Stromal cell of bone marrow (primary cell): ENCODE data around the gene DDX49.
"Not testable (repeated sequence)": the region's sequence is repeated elsewhere in the genome, so short reads cannot be mapped to it uniquely, and the experiment has no call there.

ENCODE experiments used
- DNase-seq: peaks from one replicate; pipeline ENCODE4 v3.0.0-alpha.2; 2012; ENCODE audit warnings: low read depth

DDX49 gene

GRCh38 chr19:18910801-18911436 is 8.6 kb upstream of the DDX49 start:
- no peak for DNase-seq

GRCh38 chr19:18912933-18913332 is 6.6 kb upstream of the DDX49 start:
- no peak for DNase-seq

GRCh38 chr19:18913466-18913865 is 6.0 kb upstream of the DDX49 start:
- DNase-seq = no peak

- no peak for DNase-seq
Measured at GRCh38 chr19:18915639-18916038, 3.9 kb upstream of the DDX49 start.

- DNase-seq = not testable (repeated sequence)
Measured at GRCh38 chr19:18917593-18917992, 1.9 kb upstream of the DDX49 start.

GRCh38 chr19:18919900-18920214 is 342 bp downstream of the DDX49 start:
- DNase-seq = no peak

GRCh38 chr19:18920400-18920799 is 885 bp downstream of the DDX49 start:
- DNase-seq = no peak

GRCh38 chr19:18921593-18921992 is 2.1 kb downstream of the DDX49 start:
- no peak for DNase-seq

- no peak for DNase-seq
Measured at GRCh38 chr19:18922228-18922985, 2.9 kb downstream of the DDX49 start.

GRCh38 chr19:18924684-18925213 is 5.2 kb downstream of the DDX49 start:
- no peak for DNase-seq

- DNase-seq = no peak
Measured at GRCh38 chr19:18928018-18928805, 8.7 kb downstream of the DDX49 start.

- no peak for DNase-seq
Measured at GRCh38 chr19:18929311-18929710, 9.8 kb downstream of the DDX49 start.

- DNase-seq = no peak
Measured at GRCh38 chr19:18931316-18932162, 12.0 kb downstream of the DDX49 start.

- DNase-seq = no peak
Measured at GRCh38 chr19:18932216-18932841, 12.8 kb downstream of the DDX49 start.

GRCh38 chr19:18933297-18933696 is 13.8 kb downstream of the DDX49 start:
- DNase-seq = no peak

- no peak for DNase-seq
Measured at GRCh38 chr19:18939163-18939562, 19.6 kb downstream of the DDX49 start.

- peak; percentile 35 for DNase-seq
Measured at GRCh38 chr19:18939922-18940768, 20.6 kb downstream of the DDX49 start.

- DNase-seq = peak; percentile 43
Measured at GRCh38 chr19:18940769-18941627, 21.5 kb downstream of the DDX49 start, which contains the start of gene HOMER3. HOMER3 (minus strand) TSS chr19:18941217; CDS start chr19:18938982, 2,235 bp downstream.

- DNase-seq = no peak
Measured at GRCh38 chr19:18941628-18942354, 22.3 kb downstream of the DDX49 start.
